WTC11 (cell line): ENCODE data around the gene PARD3B. TPM values are rescaled to one million over a fixed set of nuclear protein-coding genes. Genes with fewer than 3 reads are reported as not detected.

Source experiments
- ATAC-seq: fragments of 200-7000 bp; cut with Tn5 transposase; 2 replicates; pipeline ENCODE4 v1.10.0; 2021; ENCODE audit warnings: mild to moderate bottlenecking, moderate library complexity
- CTCF ChIA-PET: fragments of 300-600 bp; sonication (Branson Sonifier 250); formaldehyde crosslinking; loops from one replicate; lab custom pipeline; 2021; ENCODE audit warnings: antibody characterized with exemption; lab: Charles Lee
- POLR2A ChIA-PET: fragments of 350-600 bp; sonication (Branson Sonifier 250); formaldehyde crosslinking; loops from one replicate; lab custom pipeline; 2021; ENCODE audit warnings: antibody characterized with exemption; lab: Charles Lee
- DNase-seq: peaks from one replicate; pipeline ENCODE4 v3.0.0; 2021; ENCODE audit warnings: low spot score
- H3K27ac Mint-ChIP-seq: 2 replicates; pipeline ENCODE4 v1.8.0; 2021; ENCODE audit warnings: mixed read lengths
- H3K27me3 Mint-ChIP-seq: 2 replicates; pipeline ENCODE4 v1.8.0; 2021; ENCODE audit warnings: low read depth, mild to moderate bottlenecking, moderate library complexity, mixed read lengths
- H3K36me3 Mint-ChIP-seq: 2 replicates; pipeline ENCODE4 v1.8.0; 2021; ENCODE audit warnings: mixed read lengths
- H3K4me1 Mint-ChIP-seq: 2 replicates; pipeline ENCODE4 v1.8.0; 2022; ENCODE audit warnings: mixed read lengths
- H3K4me3 Mint-ChIP-seq: 2 replicates; pipeline ENCODE4 v1.8.0; 2021; ENCODE audit warnings: mild to moderate bottlenecking, moderate library complexity, mixed read lengths
- H3K9me3 Mint-ChIP-seq: 2 replicates; pipeline ENCODE4 v1.8.0; 2021; ENCODE audit warnings: mixed read lengths
- ATF1 ChIP-seq: sonication (generic); formaldehyde crosslinking; IDR thresholded peaks from 2 replicates; pipeline ENCODE4 v1.8.1; 2023; ENCODE audit warnings: mild to moderate bottlenecking, moderate library complexity, missing genetic modification reagents
- CBFB ChIP-seq: sonication (generic); formaldehyde crosslinking; IDR thresholded peaks from 2 replicates; pipeline ENCODE4 v1.8.1; 2022; ENCODE audit warnings: mild to moderate bottlenecking, low read depth, missing genetic modification reagents
- CREB1 ChIP-seq: sonication (generic); formaldehyde crosslinking; IDR thresholded peaks from 2 replicates; pipeline ENCODE4 v1.8.0; 2023; ENCODE audit warnings: mild to moderate bottlenecking, missing genetic modification reagents
- CREM ChIP-seq: sonication (generic); formaldehyde crosslinking; IDR thresholded peaks from 2 replicates; pipeline ENCODE4 v1.8.1; 2022; ENCODE audit warnings: mild to moderate bottlenecking, missing genetic modification reagents, moderate library complexity
- ETV6 ChIP-seq: sonication (generic); formaldehyde crosslinking; IDR thresholded peaks from 2 replicates; pipeline ENCODE4 v1.8.1; 2022; ENCODE audit warnings: mild to moderate bottlenecking, missing genetic modification reagents
- FOXP1 ChIP-seq: sonication (generic); formaldehyde crosslinking; IDR thresholded peaks from 2 replicates; pipeline ENCODE4 v1.8.0; 2022; ENCODE audit warnings: missing genetic modification reagents, mild to moderate bottlenecking, moderate library complexity, borderline replicate concordance
- FOXP4 ChIP-seq: sonication (generic); formaldehyde crosslinking; IDR thresholded peaks from 2 replicates; pipeline ENCODE4 v1.8.0; 2022; ENCODE audit warnings: mild to moderate bottlenecking, missing genetic modification reagents
- GABPB1 ChIP-seq: sonication (generic); formaldehyde crosslinking; IDR thresholded peaks from 2 replicates; pipeline ENCODE4 v1.8.1; 2023; ENCODE audit warnings: mild to moderate bottlenecking, missing genetic modification reagents
- IRF1 ChIP-seq: sonication (generic); formaldehyde crosslinking; IDR thresholded peaks from 2 replicates; pipeline ENCODE4 v1.8.0; 2023; ENCODE audit warnings: missing genetic modification reagents
- IRF2 ChIP-seq: sonication (generic); formaldehyde crosslinking; IDR thresholded peaks from 2 replicates; pipeline ENCODE4 v1.8.0; 2022; ENCODE audit warnings: low read depth, missing genetic modification reagents, borderline replicate concordance
- KAT7 ChIP-seq: sonication (generic); formaldehyde crosslinking; IDR thresholded peaks from 2 replicates; pipeline ENCODE4 v1.8.1; 2023; ENCODE audit warnings: missing genetic modification reagents, mild to moderate bottlenecking, borderline replicate concordance
- NR3C1 ChIP-seq: sonication (generic); formaldehyde crosslinking; conservative IDR thresholded peaks from 2 replicates; pipeline ENCODE4 v1.8.1; 2023; ENCODE audit warnings: low read depth, mild to moderate bottlenecking, missing genetic modification reagents
- SOX15 ChIP-seq: fragments of 250-450 bp; sonication (Bioruptor Pico); IDR thresholded peaks from 2 replicates; pipeline ENCODE4 v1.9.0; 2021; ENCODE audit warnings: mild to moderate bottlenecking
- TEAD4 ChIP-seq: sonication (generic); formaldehyde crosslinking; IDR thresholded peaks from 2 replicates; pipeline ENCODE4 v1.8.0; 2022; ENCODE audit warnings: mild to moderate bottlenecking, missing genetic modification reagents
- USF2 ChIP-seq: sonication (generic); formaldehyde crosslinking; IDR thresholded peaks from 2 replicates; pipeline ENCODE4 v1.8.1; 2023; ENCODE audit warnings: mild to moderate bottlenecking, missing genetic modification reagents, moderate library complexity
- ZNF219 ChIP-seq: sonication (generic); formaldehyde crosslinking; IDR thresholded peaks from 2 replicates; pipeline ENCODE4 v1.8.0; 2023; ENCODE audit warnings: missing genetic modification reagents, mild to moderate bottlenecking, borderline replicate concordance
- ZNF232 ChIP-seq: sonication (generic); formaldehyde crosslinking; IDR thresholded peaks from 2 replicates; pipeline ENCODE4 v1.8.0; 2022; ENCODE audit warnings: mild to moderate bottlenecking, missing genetic modification reagents
- ZNF416 ChIP-seq: fragments of 250-450 bp; sonication (Bioruptor Pico); IDR thresholded peaks from 2 replicates; pipeline ENCODE4 v1.9.0; 2021; ENCODE audit warnings: mild to moderate bottlenecking, inconsistent platforms
- ZNF423 ChIP-seq: fragments of 250-450 bp; sonication (Bioruptor Pico); IDR thresholded peaks from 2 replicates; pipeline ENCODE4 v2.1.2; 2022; ENCODE audit warnings: mild to moderate bottlenecking, moderate library complexity
- ZNF671 ChIP-seq: fragments of 250-450 bp; sonication (Bioruptor Pico); IDR thresholded peaks from 2 replicates; pipeline ENCODE4 v1.8.0; 2021; ENCODE audit warnings: mild to moderate bottlenecking
- total RNA-seq: library from RNA; stranded (reverse); gene quantifications from 3 replicates; pipeline ENCODE4 v1.2.3, GENCODE V29; 2021
- TF ChIP-seq, protein P1 (sequence below): sonication (generic); formaldehyde crosslinking; IDR thresholded peaks from 2 replicates; pipeline ENCODE4 v1.8.0; 2023; ENCODE audit warnings: mild to moderate bottlenecking, missing genetic modification reagents
- TF ChIP-seq, protein P2 (sequence below): sonication (generic); formaldehyde crosslinking; IDR thresholded peaks from 2 replicates; pipeline ENCODE4 v1.8.0; 2022; ENCODE audit warnings: mild to moderate bottlenecking, missing genetic modification reagents
- TF ChIP-seq, protein P3 (sequence below): sonication (generic); formaldehyde crosslinking; IDR thresholded peaks from 2 replicates; pipeline ENCODE4 v1.8.1; 2022; ENCODE audit warnings: mild to moderate bottlenecking, moderate library complexity, missing genetic modification reagents

Gene PARD3B
- total RNA-seq, 1 experiment from 2014 or later: 5.6 TPM

- Mint-ChIP-seq H3K9me3 (peaks cover 16% of the 10 kb centered on the region), H3K27me3 (peaks cover 16% of the 10 kb centered on the region), H3K4me3 (no peak overlapping the region), H3K27ac (no peak overlapping the region), H3K36me3 (no peaks in the 10 kb centered on the region; the same call in none of the 2 replicates), H3K4me1 (peaks cover 67% of the 10 kb centered on the region)
- ChIA-PET CTCF (no interaction called here), POLR2A (no interaction called here)
- DNase-seq (no peak), ATAC-seq (peak; percentile 14; the same call in 1 of the 2 replicates)
- TF ChIP-seq ZNF671 (CRISPR knock-in tag): no peak
- TF ChIP-seq TEAD4 (CRISPR knock-in tag): no peak
- TF ChIP-seq ATF1 (CRISPR knock-in tag): no peak
- no peak for TF ChIP-seq CREB1 (CRISPR knock-in tag)
- TF ChIP-seq IRF1 (CRISPR knock-in tag): no peak
- no peak for TF ChIP-seq IRF2 (CRISPR knock-in tag)
- no peak for TF ChIP-seq KAT7 (CRISPR knock-in tag)
These were observed 919.4 kb downstream of the PARD3B start for GRCh38 chr2:205464681-205465080.

DNA sequence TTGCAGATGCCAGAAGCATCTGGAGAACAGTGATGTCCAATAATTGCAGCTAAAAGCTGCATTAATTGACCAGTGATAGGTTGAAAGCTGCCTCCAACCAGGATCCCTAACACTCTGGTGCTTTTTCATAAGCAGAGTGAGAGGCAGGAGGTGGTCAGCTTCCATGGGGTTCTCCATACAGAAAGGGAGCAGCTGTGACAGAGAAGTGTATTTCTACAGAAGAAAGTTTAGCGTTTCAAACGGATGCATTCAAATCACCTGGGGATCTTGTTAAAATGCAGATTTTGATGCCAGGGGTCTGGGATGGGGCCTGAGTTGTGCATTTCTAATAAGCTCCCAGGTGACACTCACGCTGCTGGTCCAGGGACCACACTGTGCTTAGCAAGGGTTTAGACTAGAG is 920.5 kb downstream of the PARD3B start:
- Mint-ChIP-seq H3K4me1 (peaks cover 76% of the 10 kb centered on the region), H3K4me3 (no peak overlapping the region), H3K9me3 (peaks cover 15% of the 10 kb centered on the region), H3K27ac (peak overlapping the region; percentile 48), H3K36me3 (no peaks in the 10 kb centered on the region; the same call in none of the 2 replicates), H3K27me3 (peaks cover 20% of the 10 kb centered on the region)
- DNase-seq (peak; percentile 17), ATAC-seq (peak; percentile 92)
- TF ChIP-seq CBFB: 0 out of 2 replicates have a peak, but pooled peaks have one; percentile 21
- 0 out of 2 replicates have a peak, but pooled peaks have one; percentile 59 for TF ChIP-seq NR3C1 (CRISPR knock-in tag)
- TF ChIP-seq, protein P1, sequence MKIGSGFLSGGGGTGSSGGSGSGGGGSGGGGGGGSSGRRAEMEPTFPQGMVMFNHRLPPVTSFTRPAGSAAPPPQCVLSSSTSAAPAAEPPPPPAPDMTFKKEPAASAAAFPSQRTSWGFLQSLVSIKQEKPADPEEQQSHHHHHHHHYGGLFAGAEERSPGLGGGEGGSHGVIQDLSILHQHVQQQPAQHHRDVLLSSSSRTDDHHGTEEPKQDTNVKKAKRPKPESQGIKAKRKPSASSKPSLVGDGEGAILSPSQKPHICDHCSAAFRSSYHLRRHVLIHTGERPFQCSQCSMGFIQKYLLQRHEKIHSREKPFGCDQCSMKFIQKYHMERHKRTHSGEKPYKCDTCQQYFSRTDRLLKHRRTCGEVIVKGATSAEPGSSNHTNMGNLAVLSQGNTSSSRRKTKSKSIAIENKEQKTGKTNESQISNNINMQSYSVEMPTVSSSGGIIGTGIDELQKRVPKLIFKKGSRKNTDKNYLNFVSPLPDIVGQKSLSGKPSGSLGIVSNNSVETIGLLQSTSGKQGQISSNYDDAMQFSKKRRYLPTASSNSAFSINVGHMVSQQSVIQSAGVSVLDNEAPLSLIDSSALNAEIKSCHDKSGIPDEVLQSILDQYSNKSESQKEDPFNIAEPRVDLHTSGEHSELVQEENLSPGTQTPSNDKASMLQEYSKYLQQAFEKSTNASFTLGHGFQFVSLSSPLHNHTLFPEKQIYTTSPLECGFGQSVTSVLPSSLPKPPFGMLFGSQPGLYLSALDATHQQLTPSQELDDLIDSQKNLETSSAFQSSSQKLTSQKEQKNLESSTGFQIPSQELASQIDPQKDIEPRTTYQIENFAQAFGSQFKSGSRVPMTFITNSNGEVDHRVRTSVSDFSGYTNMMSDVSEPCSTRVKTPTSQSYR (CRISPR knock-in tag): peak; percentile 69; the same call in 1 of the 2 replicates
- peak; percentile 72; the same call in 1 of the 2 replicates for TF ChIP-seq FOXP4
- no peak for TF ChIP-seq ZNF219 (CRISPR knock-in tag)
- no peak for TF ChIP-seq SOX15 (CRISPR knock-in tag)
- no peak for TF ChIP-seq ZNF232 (CRISPR knock-in tag)
- TF ChIP-seq, protein P2, sequence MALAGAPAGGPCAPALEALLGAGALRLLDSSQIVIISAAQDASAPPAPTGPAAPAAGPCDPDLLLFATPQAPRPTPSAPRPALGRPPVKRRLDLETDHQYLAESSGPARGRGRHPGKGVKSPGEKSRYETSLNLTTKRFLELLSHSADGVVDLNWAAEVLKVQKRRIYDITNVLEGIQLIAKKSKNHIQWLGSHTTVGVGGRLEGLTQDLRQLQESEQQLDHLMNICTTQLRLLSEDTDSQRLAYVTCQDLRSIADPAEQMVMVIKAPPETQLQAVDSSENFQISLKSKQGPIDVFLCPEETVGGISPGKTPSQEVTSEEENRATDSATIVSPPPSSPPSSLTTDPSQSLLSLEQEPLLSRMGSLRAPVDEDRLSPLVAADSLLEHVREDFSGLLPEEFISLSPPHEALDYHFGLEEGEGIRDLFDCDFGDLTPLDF (CRISPR knock-in tag): no peak
- TF ChIP-seq CREM (CRISPR knock-in tag): peak; percentile 47; the same call in 1 of the 2 replicates
- TF ChIP-seq FOXP1 (CRISPR knock-in tag): no peak
- no peak for TF ChIP-seq ZNF416 (CRISPR knock-in tag)
- peak; percentile 82; the same call in 1 of the 2 replicates for TF ChIP-seq ETV6 (CRISPR knock-in tag)
- TF ChIP-seq, protein P3, sequence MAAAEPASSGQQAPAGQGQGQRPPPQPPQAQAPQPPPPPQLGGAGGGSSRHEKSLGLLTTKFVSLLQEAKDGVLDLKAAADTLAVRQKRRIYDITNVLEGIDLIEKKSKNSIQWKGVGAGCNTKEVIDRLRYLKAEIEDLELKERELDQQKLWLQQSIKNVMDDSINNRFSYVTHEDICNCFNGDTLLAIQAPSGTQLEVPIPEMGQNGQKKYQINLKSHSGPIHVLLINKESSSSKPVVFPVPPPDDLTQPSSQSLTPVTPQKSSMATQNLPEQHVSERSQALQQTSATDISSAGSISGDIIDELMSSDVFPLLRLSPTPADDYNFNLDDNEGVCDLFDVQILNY: no peak
- TF ChIP-seq ZNF423 (CRISPR knock-in tag): peak; percentile 83
- no peak; the same call in 1 of the 2 replicates for TF ChIP-seq USF2 (CRISPR knock-in tag)
- TF ChIP-seq GABPB1 (CRISPR knock-in tag): no peak
- ChIA-PET POLR2A (no interaction called here), CTCF (interaction anchor here (0.5 to 1.3 kb wide), 5 partner anchors 210 to 584 kb away, joined by 3 to 4 read pairs (median 3); no protein-coding TSS in a partner anchor)
